K562 (cell line): ENCODE measurements around the gene ALDH3B2. TPM values are rescaled to one million over a fixed set of nuclear protein-coding genes. Genes with fewer than 3 reads are reported as not detected.

Experiments used
- ATAC-seq: fragments of 200-7000 bp; cut with Tn5 transposase; 3 replicates; pipeline ENCODE4 v1.9.1; 2020; ENCODE audit warnings: moderate library complexity
- BruUV-seq: library from RNA; stranded (reverse); fragments of 400-500 nt; replicated peaks from 2 replicates; lab custom pipeline; 2021; lab: Mats Ljungman, UMichigan
- CTCF ChIA-PET: fragments of 300-600 bp; formaldehyde crosslinking; extraction: SDS; loops from one replicate; lab custom pipeline; 2021; ENCODE audit warnings: low intra/inter-chr PET ratio; lab: Yijun Ruan, JAX
- POLR2A ChIA-PET: fragments of 300-600, 350-650 bp; sonication (Branson Sonifier 250); formaldehyde crosslinking; extraction: SDS; loops from one replicate; lab custom pipeline; 2021; ENCODE audit warnings: antibody characterized with exemption, inconsistent platforms; lab: Yijun Ruan, JAX
- DNase-seq, 4 experiments: peaks; one replicate each; pipeline versions ENCODE4 v3.0.0 to v3.0.0-alpha.2; 2011 to 2018; ENCODE audit warnings: low spot score in 3 of 4, mixed read lengths in 3 of 4; ENCODE audit errors: extremely low read depth in 1 of 4
- FAIRE-seq: peaks from 2 replicates; lab custom pipeline; 2011; peaks lifted over from hg19 to GRCh38; lab: Jason Lieb, UNC
- H2AFZ ChIP-seq: 2 replicates; pipeline ENCODE4 v1.6.0; 2011; ENCODE audit warnings: low read depth, low read length, control low read depth, inconsistent platforms
- H3K27ac ChIP-seq: fragments of 200-600 bp; 3 replicates; pipeline ENCODE4 v1.8.0; 2011; ENCODE audit warnings: low read depth, mild to moderate bottlenecking, control low read depth, inconsistent platforms, low read length, moderate library complexity, mixed read lengths; ENCODE audit errors: extremely low read depth
- H3K27me3 ChIP-seq, 2 experiments: fragments of 300-600 bp in 1 of 2; 2 replicates in 1 of 2; 3 replicates in 1 of 2; pipeline versions ENCODE4 v1.6.0 to v1.8.0; 2011; ENCODE audit warnings: inconsistent platforms in 2 of 2, low read length in 2 of 2, mild to moderate bottlenecking in 1 of 2, mixed read lengths in 1 of 2, moderate library complexity in 1 of 2; ENCODE audit not compliant: control insufficient read depth in 2 of 2, insufficient read depth in 2 of 2
- H3K36me3 ChIP-seq: fragments of 300-600 bp; 3 replicates; pipeline ENCODE4 v1.8.0; 2011; ENCODE audit warnings: mild to moderate bottlenecking, low read length, inconsistent platforms; ENCODE audit not compliant: control insufficient read depth, insufficient read depth
- H3K4me1 ChIP-seq, 2 experiments: fragments of 200-600 bp in 1 of 2; replicated peaks in 1 of 2; 2 replicates in 1 of 2; 3 replicates in 1 of 2; pipeline versions ENCODE4 v1.5.1 to v1.8.0; 2011; ENCODE audit warnings: inconsistent platforms in 2 of 2, low read length in 2 of 2, mild to moderate bottlenecking in 1 of 2, mixed read lengths in 1 of 2, moderate library complexity in 1 of 2; ENCODE audit not compliant: control insufficient read depth in 2 of 2, insufficient read depth in 2 of 2
- H3K4me2 ChIP-seq: 2 replicates; pipeline ENCODE4 v1.6.1; 2011; ENCODE audit warnings: low read length, control low read depth, inconsistent platforms, mixed read lengths; ENCODE audit not compliant: insufficient read depth
- H3K4me3 ChIP-seq: fragments of 200-600 bp; sonication (generic), shearing (Covaris generic); 2 replicates; pipeline ENCODE4 v1.5.1; 2016; ENCODE audit warnings: control low read depth, inconsistent platforms
- H3K79me2 ChIP-seq: fragments of 200-600 bp; 3 replicates; pipeline ENCODE4 v1.8.0; 2011; ENCODE audit warnings: low read length, inconsistent platforms; ENCODE audit not compliant: control insufficient read depth, insufficient read depth
- H3K9ac ChIP-seq, 2 experiments: 2 replicates each; pipeline versions ENCODE4 v1.6.0 to v1.6.1; 2011; ENCODE audit warnings: low read depth in 2 of 2, low read length in 2 of 2, control low read depth in 1 of 2, inconsistent platforms in 1 of 2, mild to moderate bottlenecking in 1 of 2, mixed read lengths in 1 of 2; ENCODE audit not compliant: insufficient read depth in 1 of 2
- H3K9me1 ChIP-seq: one replicate; pipeline ENCODE4 v1.6.0; 2011; ENCODE audit warnings: inconsistent platforms, mild to moderate bottlenecking, low read length, moderate library complexity; ENCODE audit not compliant: control insufficient read depth, insufficient read depth
- H3K9me3 ChIP-seq: replicated peaks from 2 replicates; pipeline ENCODE4 v1.5.1; 2011; ENCODE audit warnings: low read depth, low read length, inconsistent platforms; ENCODE audit not compliant: control insufficient read depth, insufficient read depth
- H4K20me1 ChIP-seq: replicated peaks from 2 replicates; pipeline ENCODE4 v1.6.1; 2011; ENCODE audit warnings: low read length, inconsistent platforms, mixed read lengths; ENCODE audit not compliant: control insufficient read depth, insufficient read depth
- REST ChIP-seq, 2 experiments: fragments of 450-650 bp; formaldehyde crosslinking in 1 of 2; IDR thresholded peaks; 2 replicates each; pipeline versions ENCODE4 v1.4.0 to v1.6.1; 2014 to 2020; ENCODE audit warnings: mild to moderate bottlenecking in 2 of 2, borderline replicate concordance in 1 of 2, low read depth in 1 of 2
- SMC3 ChIP-seq: conservative IDR thresholded peaks from 2 replicates; pipeline ENCODE4 v1.6.1; 2011; ENCODE audit warnings: low read depth, low read length, improper control_type of control experiment; ENCODE audit not compliant: insufficient read depth
- ZBTB5 ChIP-seq: fragments of 450-650 bp; IDR thresholded peaks from 2 replicates; pipeline ENCODE4 v1.6.1; 2017; ENCODE audit warnings: antibody characterized with exemption
- WGBS: fragments of 100-300 bp; shearing (Covaris generic); methylation state at CpG from one replicate; pipeline ENCODE4 v1.1.6; 2016; ENCODE audit warnings: low coverage, mixed read lengths; ENCODE audit not compliant: insufficient coverage; ENCODE audit errors: missing lambda C conversion rate; 5-methylcytosine and 5-hydroxymethylcytosine counted together
- in situ Hi-C: fragments of 300-500 bp; cut with MboI; formaldehyde crosslinking; loops from 4 replicates; pipeline ENCODE4 v1.15.0; 2018; ENCODE audit warnings: inconsistent platforms, mixed read lengths
- intact Hi-C: fragments of 100-400 bp; cut with micrococcal nuclease; formaldehyde crosslinking; loops from 2 replicates; pipeline ENCODE4 v1.14.2; 2022
- polyA plus RNA-seq, 8 experiments: library from polyadenylated mRNA; depleted of rRNA in 4 of 8; stranded (reverse) in 5 of 8; unstranded in 3 of 8; fragments of >200 nt; fragmentation: Nextera tagmentation in 2 of 8; fragmentation: Illumina TruSeq in 1 of 8; extraction: Ambion mirVana in 2 of 8; extraction: Trizol in 1 of 8; gene quantifications; 2 replicates each; pipeline versions ENCODE4 v1.2.1 to v1.2.3, GENCODE V29; 2011 to 2014; ENCODE audit warnings: inconsistent platforms in 1 of 8, missing spikeins in 1 of 8
- total RNA-seq, 7 experiments: library from RNA; depleted of rRNA in 6 of 7; stranded (reverse); fragments of >200 nt in 6 of 7; fragmentation: Illumina TruSeq in 2 of 7; extraction: Trizol in 2 of 7; gene quantifications; 2 replicates each; pipeline versions ENCODE4 v1.2.1 to v1.2.3, GENCODE V29; 2011 to 2021; ENCODE audit warnings: low replicate concordance in 1 of 7
- TF ChIP-seq, protein P1 (sequence below), 3 experiments: IDR thresholded peaks in 2 of 3; conservative IDR thresholded peaks in 1 of 3; 2 replicates each; pipeline ENCODE4 v1.5.1; 2011 to 2012; ENCODE audit warnings: low read length in 3 of 3, mild to moderate bottlenecking in 3 of 3, control low read depth in 2 of 3, improper control_type of control experiment in 1 of 3, inconsistent platforms in 1 of 3, low read depth in 1 of 3, mixed read lengths in 1 of 3, moderate library complexity in 1 of 3; ENCODE audit not compliant: insufficient read depth in 2 of 3

Gene ALDH3B2
- total and polyA plus RNA-seq, 9 of the 15 experiments (the other 6 are each of a cell fraction or from before 2014, with no cell fraction given): not detected

- Histone ChIP-seq H3K79me2 (no peaks in the 10 kb centered on the region), H3K4me1 (peaks cover 0 to 43% of the 10 kb centered on the region in 2 experiments; a peak in 2 of 5 replicates), H3K4me3 (no peak overlapping the region), H3K27me3 (peaks cover 2 to 13% of the 10 kb centered on the region in 2 experiments; a peak in 3 of 5 replicates), H3K9me3 (no peaks in the 10 kb centered on the region; the same call in none of the 2 replicates), H4K20me1 (peaks cover 3% of the 10 kb centered on the region; the same call in 1 of the 2 replicates), H3K27ac (no peak overlapping the region), H3K36me3 (no peaks in the 10 kb centered on the region), H3K9me1 (no peaks in the 10 kb centered on the region), H3K4me2 (no peak overlapping the region), H3K9ac (no peak overlapping the region), H2AFZ (no peak overlapping the region)
- no TSS peak for BruUV-seq
- intact Hi-C loops: loop anchor here (10.0 kb wide), 1 partner anchor 157 kb away; no protein-coding TSS in a partner anchor
- CTCF ChIA-PET: interaction anchor here (1.4 kb wide), 1 partner anchor 11 kb away, joined by 4 read pairs; no protein-coding TSS in a partner anchor
- DNase-seq (peak; percentile 44 to 59 (median 48)), FAIRE-seq (peak; percentile 48), ATAC-seq (peak; percentile 87)
- in situ Hi-C loops: no loop called here
- POLR2A ChIA-PET: interaction anchor here (0.6 to 1.2 kb wide), 4 partner anchors 10 to 237 kb away, joined by 3 to 4 read pairs (median 3); no protein-coding TSS in a partner anchor
- 8% methylated on average over 12 of the region's 12 CpGs for WGBS
- TF ChIP-seq, protein P1, sequence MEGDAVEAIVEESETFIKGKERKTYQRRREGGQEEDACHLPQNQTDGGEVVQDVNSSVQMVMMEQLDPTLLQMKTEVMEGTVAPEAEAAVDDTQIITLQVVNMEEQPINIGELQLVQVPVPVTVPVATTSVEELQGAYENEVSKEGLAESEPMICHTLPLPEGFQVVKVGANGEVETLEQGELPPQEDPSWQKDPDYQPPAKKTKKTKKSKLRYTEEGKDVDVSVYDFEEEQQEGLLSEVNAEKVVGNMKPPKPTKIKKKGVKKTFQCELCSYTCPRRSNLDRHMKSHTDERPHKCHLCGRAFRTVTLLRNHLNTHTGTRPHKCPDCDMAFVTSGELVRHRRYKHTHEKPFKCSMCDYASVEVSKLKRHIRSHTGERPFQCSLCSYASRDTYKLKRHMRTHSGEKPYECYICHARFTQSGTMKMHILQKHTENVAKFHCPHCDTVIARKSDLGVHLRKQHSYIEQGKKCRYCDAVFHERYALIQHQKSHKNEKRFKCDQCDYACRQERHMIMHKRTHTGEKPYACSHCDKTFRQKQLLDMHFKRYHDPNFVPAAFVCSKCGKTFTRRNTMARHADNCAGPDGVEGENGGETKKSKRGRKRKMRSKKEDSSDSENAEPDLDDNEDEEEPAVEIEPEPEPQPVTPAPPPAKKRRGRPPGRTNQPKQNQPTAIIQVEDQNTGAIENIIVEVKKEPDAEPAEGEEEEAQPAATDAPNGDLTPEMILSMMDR (IDR thresholded peaks at IDR 0.05 in 2 of 3, conservative IDR thresholded peaks at IDR 0.05 in 1 of 3; ENCODE audit: insufficient read depth in 2 of 3, low read depth in 1 of 3, low read length in 3 of 3): peak; percentile 58 to 99 (median 83)
- TF ChIP-seq REST (IDR thresholded peaks at IDR 0.05; ENCODE audit: borderline replicate concordance) (peak; percentile 46; the same call in 1 of the 2 replicates), REST (CRISPR knock-in tag; IDR thresholded peaks at IDR 0.05; ENCODE audit: low read depth) (no peak), ZBTB5 (no peak), SMC3 (peak; percentile 41; the same call in 1 of the 2 replicates)
Observed at GRCh38 chr11:67648140-67648795, 26.2 kb downstream of the ALDH3B2 start.
